SK-N-SH treated with all-trans-retinoic acid at 6 μM for 48 hours (cell line): ENCODE measurements around the gene ANO3.
A peak's percentile ranks its signal among the peaks of the same experiment; 100 is the strongest.

ENCODE experiments used
- ATAC-seq: fragments of 200-7000 bp; cut with Tn5 transposase; 3 replicates; pipeline ENCODE4 v1.9.1; 2020; ENCODE audit warnings: mild to moderate bottlenecking, moderate library complexity
- ARNTL ChIP-seq: fragments of 450-650 bp; formaldehyde crosslinking; IDR thresholded peaks from 2 replicates; pipeline ENCODE4 v1.5.0; 2020; ENCODE audit warnings: low read depth, mild to moderate bottlenecking, moderate library complexity, borderline replicate concordance
- BACH2 ChIP-seq: fragments of 250-450 bp; sonication (Bioruptor Pico); IDR thresholded peaks from 2 replicates; pipeline ENCODE4 v1.9.0; 2021; ENCODE audit warnings: mild to moderate bottlenecking, borderline replicate concordance
- CSDC2 ChIP-seq: fragments of 250-450 bp; sonication (Bioruptor Pico); IDR thresholded peaks from 2 replicates; pipeline ENCODE4 v1.5.0; 2020; ENCODE audit warnings: mild to moderate bottlenecking, moderate library complexity
- ESRRG ChIP-seq: fragments of 250-450 bp; sonication (Bioruptor Pico); IDR thresholded peaks from 2 replicates; pipeline ENCODE4 v1.6.1; 2021; ENCODE audit warnings: mild to moderate bottlenecking
- GLIS3 ChIP-seq: fragments of 250-450 bp; sonication (Bioruptor Pico); IDR thresholded peaks from 2 replicates; pipeline ENCODE4 v1.5.0; 2020; ENCODE audit warnings: mild to moderate bottlenecking, moderate library complexity
- ISL1 ChIP-seq: fragments of 250-450 bp; sonication (Bioruptor Pico); IDR thresholded peaks from 2 replicates; pipeline ENCODE4 v2.1.2; 2022; ENCODE audit warnings: mild to moderate bottlenecking, moderate library complexity
- OSR1 ChIP-seq: fragments of 250-450 bp; sonication (Bioruptor Pico); IDR thresholded peaks from 2 replicates; pipeline ENCODE4 v1.8.0; 2022; ENCODE audit warnings: moderate library complexity, mild to moderate bottlenecking, inconsistent platforms
- PPARA ChIP-seq: fragments of 250-450 bp; sonication (Bioruptor Pico); IDR thresholded peaks from 2 replicates; pipeline ENCODE4 v1.5.0; 2020; ENCODE audit warnings: mild to moderate bottlenecking, borderline replicate concordance
- RARB ChIP-seq: fragments of 250-450 bp; sonication (Bioruptor Pico); IDR thresholded peaks from 2 replicates; pipeline ENCODE4 v1.8.0; 2021; ENCODE audit warnings: mild to moderate bottlenecking, moderate library complexity
- SNAI2 ChIP-seq: fragments of 250-450 bp; sonication (Bioruptor Pico); IDR thresholded peaks from 2 replicates; pipeline ENCODE4 v1.5.0; 2020; ENCODE audit warnings: mild to moderate bottlenecking, moderate library complexity
- TCF4 ChIP-seq: fragments of 250-450 bp; sonication (Bioruptor Pico); IDR thresholded peaks from 2 replicates; pipeline ENCODE4 v1.8.0; 2021; ENCODE audit warnings: mild to moderate bottlenecking, moderate library complexity, borderline replicate concordance
- TOX ChIP-seq: fragments of 250-450 bp; sonication (Bioruptor Pico); IDR thresholded peaks from 2 replicates; pipeline ENCODE4 v1.8.0; 2021; ENCODE audit warnings: mild to moderate bottlenecking, moderate library complexity, borderline replicate concordance
- ZC3H10 ChIP-seq: fragments of 250-450 bp; sonication (Bioruptor Pico); IDR thresholded peaks from 2 replicates; pipeline ENCODE4 v1.5.1; 2021; ENCODE audit warnings: mild to moderate bottlenecking, moderate library complexity
- ZFP3 ChIP-seq: fragments of 250-450 bp; sonication (Bioruptor Pico); IDR thresholded peaks from 2 replicates; pipeline ENCODE4 v1.5.0; 2020; ENCODE audit warnings: mild to moderate bottlenecking, moderate library complexity
- ZFP30 ChIP-seq: fragments of 450-650 bp; formaldehyde crosslinking; IDR thresholded peaks from 2 replicates; pipeline ENCODE4 v1.5.0; 2022; ENCODE audit warnings: mild to moderate bottlenecking, moderate library complexity
- ZNF565 ChIP-seq: fragments of 450-650 bp; formaldehyde crosslinking; conservative IDR thresholded peaks from 2 replicates; pipeline ENCODE4 v1.5.0; 2020; ENCODE audit warnings: low read depth, mild to moderate bottlenecking, moderate library complexity
- ZNF8 ChIP-seq: fragments of 450-650 bp; formaldehyde crosslinking; IDR thresholded peaks from 2 replicates; pipeline ENCODE4 v1.5.0; 2020; ENCODE audit warnings: mild to moderate bottlenecking, moderate library complexity
- TF ChIP-seq, protein P1 (sequence below): fragments of 250-450 bp; sonication (Bioruptor Pico); IDR thresholded peaks from 2 replicates; pipeline ENCODE4 v1.8.0; 2020; ENCODE audit warnings: mild to moderate bottlenecking, moderate library complexity, borderline replicate concordance
- TF ChIP-seq, protein P2 (sequence below): fragments of 250-450 bp; sonication (Bioruptor Pico); IDR thresholded peaks from 2 replicates; pipeline ENCODE4 v1.8.0; 2021; ENCODE audit warnings: low read depth, mild to moderate bottlenecking, moderate library complexity, borderline replicate concordance
- TF ChIP-seq, protein P3 (sequence below): fragments of 250-450 bp; sonication (Bioruptor Pico); IDR thresholded peaks from 2 replicates; pipeline ENCODE4 v1.5.1; 2020; ENCODE audit warnings: low read depth, mild to moderate bottlenecking, moderate library complexity
- TF ChIP-seq, protein P4 (sequence below): fragments of 250-450 bp; sonication (Bioruptor Pico); IDR thresholded peaks from 2 replicates; pipeline ENCODE4 v1.5.1; 2021; ENCODE audit warnings: mild to moderate bottlenecking, moderate library complexity
- TF ChIP-seq, protein P5 (sequence below): fragments of 250-450 bp; sonication (Bioruptor Pico); IDR thresholded peaks from 2 replicates; pipeline ENCODE4 v1.5.0; 2020; ENCODE audit warnings: mild to moderate bottlenecking, moderate library complexity

Gene ANO3

DNA sequence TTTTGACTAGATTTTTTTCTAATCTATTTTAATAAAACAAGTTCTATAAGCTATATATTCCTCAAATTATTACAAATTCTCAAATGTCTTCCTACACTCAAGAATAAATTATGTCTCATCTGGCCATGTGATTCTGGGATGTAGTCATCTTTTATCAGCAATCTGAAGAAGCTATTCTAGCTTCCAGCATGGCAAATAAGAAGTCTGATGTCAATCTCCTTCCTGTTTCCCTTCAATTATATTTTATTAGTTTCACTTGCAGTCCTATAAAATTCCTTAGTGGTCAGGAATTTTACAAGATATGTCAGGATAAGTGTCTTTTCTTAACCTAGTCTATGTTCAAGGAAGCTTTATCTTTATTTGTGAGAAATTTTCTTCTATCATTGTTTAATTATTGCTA, 10.4 kb upstream of the ANO3 start:
- no peak for ATAC-seq
- TF ChIP-seq, protein P1, sequence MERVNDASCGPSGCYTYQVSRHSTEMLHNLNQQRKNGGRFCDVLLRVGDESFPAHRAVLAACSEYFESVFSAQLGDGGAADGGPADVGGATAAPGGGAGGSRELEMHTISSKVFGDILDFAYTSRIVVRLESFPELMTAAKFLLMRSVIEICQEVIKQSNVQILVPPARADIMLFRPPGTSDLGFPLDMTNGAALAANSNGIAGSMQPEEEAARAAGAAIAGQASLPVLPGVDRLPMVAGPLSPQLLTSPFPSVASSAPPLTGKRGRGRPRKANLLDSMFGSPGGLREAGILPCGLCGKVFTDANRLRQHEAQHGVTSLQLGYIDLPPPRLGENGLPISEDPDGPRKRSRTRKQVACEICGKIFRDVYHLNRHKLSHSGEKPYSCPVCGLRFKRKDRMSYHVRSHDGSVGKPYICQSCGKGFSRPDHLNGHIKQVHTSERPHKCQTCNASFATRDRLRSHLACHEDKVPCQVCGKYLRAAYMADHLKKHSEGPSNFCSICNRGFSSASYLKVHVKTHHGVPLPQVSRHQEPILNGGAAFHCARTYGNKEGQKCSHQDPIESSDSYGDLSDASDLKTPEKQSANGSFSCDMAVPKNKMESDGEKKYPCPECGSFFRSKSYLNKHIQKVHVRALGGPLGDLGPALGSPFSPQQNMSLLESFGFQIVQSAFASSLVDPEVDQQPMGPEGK (CRISPR knock-in tag) = no peak
- TF ChIP-seq OSR1 (CRISPR knock-in tag) = no peak
- no peak for TF ChIP-seq CSDC2 (CRISPR knock-in tag)
- TF ChIP-seq ISL1 (CRISPR knock-in tag) = peak; percentile 47

DNA sequence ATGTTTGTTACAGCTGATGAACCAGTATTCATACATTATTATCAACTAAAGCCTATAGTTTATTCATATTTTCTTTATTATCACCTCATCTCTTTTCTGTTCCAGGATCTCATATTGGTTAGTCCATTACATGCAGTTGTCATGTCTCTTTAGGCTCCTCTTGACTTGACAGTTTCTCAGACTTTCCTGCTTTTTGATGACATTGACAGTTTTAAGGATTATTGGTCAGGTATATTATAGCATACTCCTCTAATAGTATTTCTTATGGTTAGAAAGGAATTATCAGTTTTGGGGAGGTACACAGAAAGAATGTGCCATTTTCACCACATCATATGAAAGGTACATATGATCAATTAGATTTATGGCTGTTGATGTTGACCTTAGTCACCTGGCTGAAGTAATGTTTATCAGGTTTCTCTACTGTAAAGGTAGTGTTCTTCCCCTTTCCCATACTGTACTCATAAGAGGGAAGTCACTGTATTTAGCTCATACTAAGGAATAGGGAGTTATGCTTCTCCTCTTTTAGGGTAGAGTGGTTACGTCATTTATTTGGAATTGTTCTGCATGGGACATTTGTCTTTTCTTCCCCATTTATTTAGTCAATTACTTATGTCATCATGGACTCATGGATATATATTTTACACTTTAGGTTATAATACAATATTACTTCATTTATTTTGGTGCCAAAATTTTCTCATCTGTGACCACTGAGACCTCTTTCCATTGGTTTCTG, 9.4 kb upstream of the ANO3 start:
- TF ChIP-seq GLIS3 (CRISPR knock-in tag) = no peak
- TF ChIP-seq, protein P2, sequence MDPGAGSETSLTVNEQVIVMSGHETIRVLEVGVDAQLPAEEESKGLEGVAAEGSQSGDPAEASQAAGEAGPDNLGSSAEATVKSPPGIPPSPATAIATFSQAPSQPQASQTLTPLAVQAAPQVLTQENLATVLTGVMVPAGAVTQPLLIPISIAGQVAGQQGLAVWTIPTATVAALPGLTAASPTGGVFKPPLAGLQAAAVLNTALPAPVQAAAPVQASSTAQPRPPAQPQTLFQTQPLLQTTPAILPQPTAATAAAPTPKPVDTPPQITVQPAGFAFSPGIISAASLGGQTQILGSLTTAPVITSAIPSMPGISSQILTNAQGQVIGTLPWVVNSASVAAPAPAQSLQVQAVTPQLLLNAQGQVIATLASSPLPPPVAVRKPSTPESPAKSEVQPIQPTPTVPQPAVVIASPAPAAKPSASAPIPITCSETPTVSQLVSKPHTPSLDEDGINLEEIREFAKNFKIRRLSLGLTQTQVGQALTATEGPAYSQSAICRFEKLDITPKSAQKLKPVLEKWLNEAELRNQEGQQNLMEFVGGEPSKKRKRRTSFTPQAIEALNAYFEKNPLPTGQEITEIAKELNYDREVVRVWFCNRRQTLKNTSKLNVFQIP = no peak
- no peak for TF ChIP-seq ARNTL (CRISPR knock-in tag)
- TF ChIP-seq ZNF8 (CRISPR knock-in tag) = no peak
- no peak for TF ChIP-seq ISL1 (CRISPR knock-in tag)
- TF ChIP-seq ZC3H10 (CRISPR knock-in tag) = no peak
- TF ChIP-seq, protein P3, sequence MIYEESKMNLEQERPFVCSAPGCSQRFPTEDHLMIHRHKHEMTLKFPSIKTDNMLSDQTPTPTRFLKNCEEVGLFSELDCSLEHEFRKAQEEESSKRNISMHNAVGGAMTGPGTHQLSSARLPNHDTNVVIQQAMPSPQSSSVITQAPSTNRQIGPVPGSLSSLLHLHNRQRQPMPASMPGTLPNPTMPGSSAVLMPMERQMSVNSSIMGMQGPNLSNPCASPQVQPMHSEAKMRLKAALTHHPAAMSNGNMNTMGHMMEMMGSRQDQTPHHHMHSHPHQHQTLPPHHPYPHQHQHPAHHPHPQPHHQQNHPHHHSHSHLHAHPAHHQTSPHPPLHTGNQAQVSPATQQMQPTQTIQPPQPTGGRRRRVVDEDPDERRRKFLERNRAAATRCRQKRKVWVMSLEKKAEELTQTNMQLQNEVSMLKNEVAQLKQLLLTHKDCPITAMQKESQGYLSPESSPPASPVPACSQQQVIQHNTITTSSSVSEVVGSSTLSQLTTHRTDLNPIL (CRISPR knock-in tag) = no peak
- no peak for TF ChIP-seq ZFP30 (CRISPR knock-in tag)
- no peak for TF ChIP-seq CSDC2 (CRISPR knock-in tag)
- no peak for TF ChIP-seq TOX (CRISPR knock-in tag)
- TF ChIP-seq PPARA (CRISPR knock-in tag) = no peak

DNA sequence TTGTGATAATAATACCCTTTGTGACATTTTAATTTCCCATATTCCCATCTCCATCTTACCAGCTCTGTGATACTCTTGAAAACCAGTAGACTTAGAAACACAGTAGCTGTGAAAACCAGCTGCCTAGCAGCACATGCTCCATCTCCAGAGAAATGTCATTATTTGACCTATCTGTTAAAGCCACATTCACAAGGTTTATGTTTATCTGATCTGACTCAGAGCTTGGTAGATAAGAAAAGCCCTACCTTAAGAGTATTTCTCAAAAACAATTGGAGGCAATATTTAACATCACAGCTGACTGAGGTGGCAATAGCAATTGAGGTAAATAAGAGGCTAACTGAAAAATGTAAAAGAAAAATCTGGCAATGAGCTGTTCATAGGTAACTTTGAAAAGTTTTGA, 8.1 kb upstream of the ANO3 start:
- no peak for ATAC-seq
- TF ChIP-seq TOX (CRISPR knock-in tag) (no peak), ZNF565 (CRISPR knock-in tag) (no peak), SNAI2 (no peak), ZNF8 (CRISPR knock-in tag) (no peak), ESRRG (CRISPR knock-in tag) (no peak)
- TF ChIP-seq, all 23 proteins: peak for 0

More for the DNA sequence above, 9.4 kb upstream of the ANO3 start:
- ATAC-seq = no peak

DNA sequence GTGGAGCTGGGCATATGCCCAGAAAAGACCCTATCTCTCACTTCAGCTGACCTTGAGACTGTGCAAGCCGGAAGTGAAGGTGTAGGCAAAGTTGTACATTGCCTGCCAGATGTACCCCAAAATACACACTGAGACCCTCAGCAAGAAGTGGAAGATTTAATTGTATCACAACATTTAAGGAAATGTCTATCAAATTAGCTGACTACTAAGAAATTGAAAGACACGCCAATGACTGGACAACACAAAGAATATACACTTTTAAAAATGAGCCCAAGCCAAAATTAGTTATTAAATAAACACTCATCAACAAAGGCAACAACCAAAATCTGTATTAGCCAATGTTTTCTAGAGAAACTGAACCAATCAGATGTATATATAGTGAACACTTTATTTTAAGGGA, 7.7 kb upstream of the ANO3 start:
- ATAC-seq = no peak
- TF ChIP-seq PPARA (CRISPR knock-in tag) = no peak
- TF ChIP-seq ZNF565 (CRISPR knock-in tag) = no peak
- no peak for TF ChIP-seq ESRRG (CRISPR knock-in tag)
- TF ChIP-seq ARNTL (CRISPR knock-in tag) = no peak
- TF ChIP-seq, protein P4, sequence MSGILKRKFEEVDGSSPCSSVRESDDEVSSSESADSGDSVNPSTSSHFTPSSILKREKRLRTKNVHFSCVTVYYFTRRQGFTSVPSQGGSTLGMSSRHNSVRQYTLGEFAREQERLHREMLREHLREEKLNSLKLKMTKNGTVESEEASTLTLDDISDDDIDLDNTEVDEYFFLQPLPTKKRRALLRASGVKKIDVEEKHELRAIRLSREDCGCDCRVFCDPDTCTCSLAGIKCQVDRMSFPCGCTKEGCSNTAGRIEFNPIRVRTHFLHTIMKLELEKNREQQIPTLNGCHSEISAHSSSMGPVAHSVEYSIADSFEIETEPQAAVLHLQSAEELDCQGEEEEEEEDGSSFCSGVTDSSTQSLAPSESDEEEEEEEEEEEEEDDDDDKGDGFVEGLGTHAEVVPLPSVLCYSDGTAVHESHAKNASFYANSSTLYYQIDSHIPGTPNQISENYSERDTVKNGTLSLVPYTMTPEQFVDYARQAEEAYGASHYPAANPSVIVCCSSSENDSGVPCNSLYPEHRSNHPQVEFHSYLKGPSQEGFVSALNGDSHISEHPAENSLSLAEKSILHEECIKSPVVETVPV (CRISPR knock-in tag) = no peak
- TF ChIP-seq, protein P3 (CRISPR knock-in tag) = no peak
- TF ChIP-seq, protein P5, sequence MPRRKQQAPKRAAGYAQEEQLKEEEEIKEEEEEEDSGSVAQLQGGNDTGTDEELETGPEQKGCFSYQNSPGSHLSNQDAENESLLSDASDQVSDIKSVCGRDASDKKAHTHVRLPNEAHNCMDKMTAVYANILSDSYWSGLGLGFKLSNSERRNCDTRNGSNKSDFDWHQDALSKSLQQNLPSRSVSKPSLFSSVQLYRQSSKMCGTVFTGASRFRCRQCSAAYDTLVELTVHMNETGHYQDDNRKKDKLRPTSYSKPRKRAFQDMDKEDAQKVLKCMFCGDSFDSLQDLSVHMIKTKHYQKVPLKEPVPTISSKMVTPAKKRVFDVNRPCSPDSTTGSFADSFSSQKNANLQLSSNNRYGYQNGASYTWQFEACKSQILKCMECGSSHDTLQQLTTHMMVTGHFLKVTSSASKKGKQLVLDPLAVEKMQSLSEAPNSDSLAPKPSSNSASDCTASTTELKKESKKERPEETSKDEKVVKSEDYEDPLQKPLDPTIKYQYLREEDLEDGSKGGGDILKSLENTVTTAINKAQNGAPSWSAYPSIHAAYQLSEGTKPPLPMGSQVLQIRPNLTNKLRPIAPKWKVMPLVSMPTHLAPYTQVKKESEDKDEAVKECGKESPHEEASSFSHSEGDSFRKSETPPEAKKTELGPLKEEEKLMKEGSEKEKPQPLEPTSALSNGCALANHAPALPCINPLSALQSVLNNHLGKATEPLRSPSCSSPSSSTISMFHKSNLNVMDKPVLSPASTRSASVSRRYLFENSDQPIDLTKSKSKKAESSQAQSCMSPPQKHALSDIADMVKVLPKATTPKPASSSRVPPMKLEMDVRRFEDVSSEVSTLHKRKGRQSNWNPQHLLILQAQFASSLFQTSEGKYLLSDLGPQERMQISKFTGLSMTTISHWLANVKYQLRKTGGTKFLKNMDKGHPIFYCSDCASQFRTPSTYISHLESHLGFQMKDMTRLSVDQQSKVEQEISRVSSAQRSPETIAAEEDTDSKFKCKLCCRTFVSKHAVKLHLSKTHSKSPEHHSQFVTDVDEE (CRISPR knock-in tag) = no peak
- no peak for TF ChIP-seq ZFP30 (CRISPR knock-in tag)
- TF ChIP-seq ZFP3 (CRISPR knock-in tag) = no peak
- TF ChIP-seq ZNF8 (CRISPR knock-in tag) = no peak
- TF ChIP-seq SNAI2 = no peak
- no peak for TF ChIP-seq TCF4 (CRISPR knock-in tag)
- no peak for TF ChIP-seq ISL1 (CRISPR knock-in tag)
- no peak for TF ChIP-seq TOX (CRISPR knock-in tag)
- no peak for TF ChIP-seq RARB (CRISPR knock-in tag)
- TF ChIP-seq CSDC2 (CRISPR knock-in tag) = no peak
- TF ChIP-seq BACH2 (CRISPR knock-in tag) = no peak
- TF ChIP-seq, protein P2 = no peak
- no peak for TF ChIP-seq OSR1 (CRISPR knock-in tag)
